ENCODE measurements around the gene SLC17A6.

DNA sequence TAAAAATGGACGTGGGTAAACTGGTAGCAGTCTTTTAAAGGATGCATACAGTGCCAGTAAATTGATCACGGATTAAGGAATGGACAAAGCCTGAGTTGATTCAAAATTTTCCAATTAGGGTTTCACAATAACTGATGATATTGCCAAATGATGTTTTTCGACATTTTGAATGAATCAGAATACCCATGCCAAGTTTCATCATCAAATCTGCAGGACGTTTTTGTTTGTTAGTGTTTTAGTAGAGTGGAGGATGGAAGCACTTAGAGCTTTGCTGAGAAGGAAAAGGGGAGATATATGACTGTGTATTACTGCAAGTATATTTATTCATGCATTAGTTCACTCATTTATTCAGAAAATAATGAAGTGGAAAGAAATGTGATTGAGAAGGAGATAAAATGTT, 78.3 kb downstream of the SLC17A6 start:
- TF ChIP-seq CTCF (IDR thresholded peaks at IDR 0.05; ENCODE audit: poor library complexity) (no peak), EZH2 (IDR thresholded peaks at IDR 0.05; ENCODE audit: borderline replicate concordance) (no peak)

Data from hepatocyte (in vitro differentiated cells).